GM18907 (cell line): ENCODE measurements around the gene KRTAP5-9.
"Not testable (repeated sequence)": the region's sequence is repeated elsewhere in the genome, so short reads cannot be mapped to it uniquely, and the experiment has no call there.

ENCODE experiments used
- ATAC-seq: cut with Tn5 transposase; IDR thresholded peaks from one replicate; pipeline ENCODE4 v1.9.1; 2021; ENCODE audit warnings: mild to moderate bottlenecking, moderate library complexity; ENCODE audit not compliant: unreplicated experiment

Gene KRTAP5-9

GRCh38 chr11:71557257-71557656, 9.0 kb downstream of the KRTAP5-9 start:
- no peak for ATAC-seq

GRCh38 chr11:71558996-71559395, 10.8 kb downstream of the KRTAP5-9 start:
- no peak for ATAC-seq

GRCh38 chr11:71562120-71562519, 13.9 kb downstream of the KRTAP5-9 start:
- ATAC-seq = no peak

- no peak for ATAC-seq
These were observed 15.2 kb downstream of the KRTAP5-9 start for GRCh38 chr11:71563406-71563805.

- ATAC-seq = no peak
These were observed 16.2 kb downstream of the KRTAP5-9 start for GRCh38 chr11:71564430-71564829.

GRCh38 chr11:71565263-71565662, 17.0 kb downstream of the KRTAP5-9 start, which contains the start of gene KRTAP5-10:
Gene KRTAP5-10 (plus strand): TSS chr11:71565563. CDS start chr11:71565588, 25 bp downstream.
- no peak for ATAC-seq

GRCh38 chr11:71566081-71566620, 17.9 kb downstream of the KRTAP5-9 start:
- ATAC-seq = no peak

GRCh38 chr11:71566626-71567599, 18.7 kb downstream of the KRTAP5-9 start:
- not testable (repeated sequence) for ATAC-seq

GRCh38 chr11:71567633-71568032, 19.4 kb downstream of the KRTAP5-9 start:
- ATAC-seq = not testable (repeated sequence)

- ATAC-seq = no peak
These were observed 20.6 kb downstream of the KRTAP5-9 start for GRCh38 chr11:71568704-71569349.

GRCh38 chr11:71571101-71571850, 23.1 kb downstream of the KRTAP5-9 start:
- ATAC-seq = not testable (repeated sequence)

- no peak for ATAC-seq
These were observed 24.6 kb downstream of the KRTAP5-9 start for GRCh38 chr11:71572811-71573210.

- ATAC-seq = no peak
These were observed 26.2 kb downstream of the KRTAP5-9 start for GRCh38 chr11:71574418-71574817.

- ATAC-seq = no peak
These were observed 27.7 kb downstream of the KRTAP5-9 start for GRCh38 chr11:71575723-71576424.

- not testable (repeated sequence) for ATAC-seq
These were observed 28.7 kb downstream of the KRTAP5-9 start for GRCh38 chr11:71576688-71577465.

- no peak for ATAC-seq
These were observed 29.3 kb downstream of the KRTAP5-9 start for GRCh38 chr11:71577469-71578004.

- not testable (repeated sequence) for ATAC-seq
These were observed 31.3 kb downstream of the KRTAP5-9 start for GRCh38 chr11:71579513-71579912.

- ATAC-seq = no peak
These were observed 32.1 kb downstream of the KRTAP5-9 start for GRCh38 chr11:71580057-71581003.
